GM19397 (cell line): ENCODE results near the gene NEUROG2.
"Not testable (repeated sequence)": the region's sequence is repeated elsewhere in the genome, so short reads cannot be mapped to it uniquely, and the experiment has no call there.

Experiments
- ATAC-seq: cut with Tn5 transposase; IDR thresholded peaks from one replicate; pipeline ENCODE4 v1.9.1; 2021; ENCODE audit warnings: mild to moderate bottlenecking, moderate library complexity; ENCODE audit not compliant: unreplicated experiment

Gene NEUROG2

GRCh38 chr4:112492321-112492720 lies 23.7 kb downstream of the NEUROG2 start:
- no peak for ATAC-seq

- ATAC-seq, result not testable (repeated sequence)
These were observed 25.2 kb downstream of the NEUROG2 start for GRCh38 chr4:112490808-112491207.

- ATAC-seq, result no peak
These were observed 30.1 kb downstream of the NEUROG2 start for GRCh38 chr4:112485930-112486329.

- no peak for ATAC-seq
These were observed 42.0 kb downstream of the NEUROG2 start for GRCh38 chr4:112473985-112474384.

GRCh38 chr4:112472318-112472717 lies 43.7 kb downstream of the NEUROG2 start:
- ATAC-seq, result no peak
